NCI-H526 (cell line): ENCODE data around the gene CPNE9.
"Not testable (repeated sequence)": the region's sequence is repeated elsewhere in the genome, so short reads cannot be mapped to it uniquely, and the experiment has no call there.

Experiments
- DNase-seq, 2 experiments: peaks; one replicate each; lab custom pipeline; 2025; lab: John Stamatoyannopoulos, UW

Gene CPNE9

DNA sequence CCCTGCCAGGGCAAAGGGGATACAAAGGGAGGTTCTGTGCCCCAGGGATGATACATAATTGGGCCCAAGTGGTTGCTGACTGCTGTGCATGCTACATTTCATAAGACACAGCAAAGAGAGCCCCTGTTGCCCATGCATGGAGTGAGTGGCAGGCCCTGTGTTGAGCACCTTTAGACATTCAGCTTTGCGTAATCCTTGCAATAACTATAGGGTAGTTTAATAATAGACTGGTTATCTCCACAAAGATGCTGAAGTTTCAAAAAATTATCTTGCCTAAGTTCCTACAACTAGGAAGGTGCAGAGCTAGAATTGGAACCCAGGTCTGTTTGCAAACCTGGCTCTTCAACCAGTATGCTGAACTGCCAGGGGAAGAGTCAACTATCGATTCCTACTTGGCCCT is 44.4 kb downstream of the CPNE9 start:
- no peak for DNase-seq

DNA sequence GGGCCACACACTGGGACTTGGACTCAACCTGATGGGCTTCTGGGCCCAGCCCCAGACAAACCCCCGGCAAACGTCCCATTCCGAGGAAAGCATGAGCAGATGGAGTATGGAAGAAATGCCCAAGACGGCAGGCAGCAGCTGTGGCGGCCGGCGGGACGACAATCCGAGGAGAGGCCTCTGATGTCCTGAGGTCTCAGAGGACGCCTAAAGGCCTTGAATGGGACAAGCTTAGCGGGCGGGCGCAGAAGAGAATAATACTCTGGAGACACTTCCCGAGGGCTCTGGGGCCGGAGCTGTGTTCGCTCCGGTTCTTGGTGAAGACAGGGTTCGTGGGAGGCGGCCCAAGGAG is 45.6 kb downstream of the CPNE9 start:
- peak; percentile 51 to 70 for DNase-seq

DNA sequence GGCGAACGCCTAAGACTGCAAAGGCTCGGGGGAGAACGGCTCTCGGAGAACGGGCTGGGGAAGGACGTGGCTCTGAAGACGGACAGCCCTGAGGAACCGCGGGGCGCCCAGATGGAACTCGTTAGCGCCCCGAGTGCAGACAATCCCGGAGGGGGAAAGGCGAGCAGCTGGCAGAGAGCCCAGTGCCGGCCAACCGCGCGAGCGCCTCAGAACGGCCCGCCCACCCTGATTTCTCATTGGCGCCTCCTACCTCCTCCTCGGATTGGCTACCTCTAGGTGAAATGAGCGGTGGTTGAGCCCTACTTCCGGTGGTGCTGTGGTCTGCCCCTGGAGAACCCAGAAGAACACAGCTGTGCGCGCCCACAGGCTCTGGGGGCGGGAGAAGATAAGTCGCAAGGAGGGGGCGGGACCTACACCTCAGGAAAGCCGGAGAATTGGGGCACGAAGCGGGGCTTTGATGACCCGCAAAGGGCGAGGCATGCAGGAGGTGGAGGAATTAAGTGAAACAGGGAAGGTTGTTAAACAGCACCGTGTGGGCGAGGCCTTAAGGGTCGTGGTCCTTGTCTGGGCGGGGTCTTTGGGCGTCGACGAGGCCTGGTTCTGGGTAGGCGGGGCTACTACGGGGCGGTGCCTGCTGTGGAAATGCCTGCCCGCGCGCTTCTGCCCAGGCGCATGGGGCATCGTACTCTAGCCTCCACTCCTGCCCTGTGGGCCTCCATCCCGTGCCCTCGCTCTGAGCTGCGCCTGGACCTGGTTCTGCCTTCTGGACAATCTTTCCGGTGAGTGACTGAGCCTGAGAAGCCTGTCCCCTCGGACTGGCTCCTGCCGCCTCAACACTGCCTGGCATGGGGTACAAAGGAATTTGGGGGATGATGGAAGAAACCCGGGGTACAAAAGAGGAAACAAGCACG is 46.3 kb downstream of the CPNE9 start, which contains the start of gene OGG1:
Gene OGG1, plus strand, starts transcription at position 308 of the 911 bp plus-strand sequence. Its CDS starts 335 bp downstream, at position 643.
- DNase-seq, result peak; percentile 96 to 98

DNA sequence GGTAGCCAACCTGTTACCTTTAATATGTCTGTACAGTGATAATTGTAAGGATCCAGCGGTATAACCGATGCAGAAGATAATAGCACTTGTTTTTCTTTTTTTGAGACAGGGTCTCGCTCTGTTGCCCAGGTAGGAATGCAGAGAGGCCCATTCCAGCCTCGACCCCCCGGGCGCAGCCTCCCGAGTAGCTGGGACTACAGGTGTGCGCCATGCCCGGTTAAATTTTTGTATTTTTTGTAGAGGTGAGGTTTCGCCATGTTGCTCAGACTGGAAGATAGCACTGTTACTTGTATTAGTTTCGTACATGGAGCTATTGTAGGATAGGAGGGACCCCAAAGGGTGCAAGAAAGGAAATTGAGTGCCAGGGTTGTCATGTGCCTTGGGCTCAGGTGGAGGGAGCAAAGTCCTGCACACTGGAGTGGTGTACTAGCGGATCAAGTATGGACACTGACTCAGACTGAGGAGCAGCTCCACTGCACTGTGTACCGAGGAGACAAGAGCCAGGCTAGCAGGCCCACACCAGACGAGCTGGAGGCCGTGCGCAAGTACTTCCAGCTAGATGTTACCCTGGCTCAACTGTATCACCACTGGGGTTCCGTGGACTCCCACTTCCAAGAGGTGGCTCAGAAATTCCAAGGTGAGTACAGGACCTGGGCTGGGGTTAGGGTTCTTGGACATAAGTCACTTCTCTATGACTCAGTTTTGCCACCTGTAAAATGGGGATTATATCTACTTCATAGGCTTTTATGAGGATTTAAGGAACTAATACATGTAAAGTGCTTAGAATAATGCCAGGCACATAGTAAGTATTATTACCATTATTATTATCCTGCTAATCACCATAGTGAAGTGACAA is 47.2 kb downstream of the CPNE9 start:
- peak in 1 of 2 experiments; percentile 20 for DNase-seq

DNA sequence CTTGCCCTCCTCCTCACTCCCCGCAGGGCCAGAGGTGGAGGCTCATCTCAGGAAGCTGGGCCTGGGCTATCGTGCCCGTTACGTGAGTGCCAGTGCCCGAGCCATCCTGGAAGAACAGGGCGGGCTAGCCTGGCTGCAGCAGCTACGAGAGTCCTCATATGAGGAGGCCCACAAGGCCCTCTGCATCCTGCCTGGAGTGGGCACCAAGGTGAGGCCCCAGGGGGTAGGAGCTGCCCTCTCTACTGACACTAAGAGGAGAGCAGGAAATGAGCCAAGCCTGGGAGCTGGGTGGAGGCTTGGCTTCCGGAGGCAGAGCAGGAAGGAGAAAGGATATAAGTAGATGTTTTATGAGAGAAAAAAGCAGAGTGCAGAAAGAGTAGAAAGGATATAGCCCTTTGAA is 51.0 kb downstream of the CPNE9 start:
- no peak for DNase-seq

DNA sequence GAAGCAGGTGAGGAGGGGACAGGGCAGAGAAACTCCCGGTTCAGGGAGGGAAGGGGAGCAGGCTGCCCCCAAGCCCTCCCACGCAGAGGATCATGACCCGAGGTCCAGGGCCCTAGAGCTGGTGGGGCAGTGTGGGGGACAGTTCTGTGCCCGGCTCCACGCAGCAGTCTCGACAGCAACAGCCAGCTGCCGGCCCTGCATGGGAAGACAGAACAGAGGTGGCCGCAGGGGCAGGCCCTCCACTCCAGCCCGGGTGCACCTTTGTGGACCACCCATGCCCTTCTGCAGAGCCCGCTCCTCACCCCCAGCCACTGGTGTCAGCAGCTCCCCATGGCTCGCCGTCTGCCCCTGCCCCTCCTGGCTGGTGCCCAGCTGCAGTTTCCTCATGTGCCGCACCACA is 53.8 kb downstream of the CPNE9 start:
- DNase-seq, result no peak

DNA sequence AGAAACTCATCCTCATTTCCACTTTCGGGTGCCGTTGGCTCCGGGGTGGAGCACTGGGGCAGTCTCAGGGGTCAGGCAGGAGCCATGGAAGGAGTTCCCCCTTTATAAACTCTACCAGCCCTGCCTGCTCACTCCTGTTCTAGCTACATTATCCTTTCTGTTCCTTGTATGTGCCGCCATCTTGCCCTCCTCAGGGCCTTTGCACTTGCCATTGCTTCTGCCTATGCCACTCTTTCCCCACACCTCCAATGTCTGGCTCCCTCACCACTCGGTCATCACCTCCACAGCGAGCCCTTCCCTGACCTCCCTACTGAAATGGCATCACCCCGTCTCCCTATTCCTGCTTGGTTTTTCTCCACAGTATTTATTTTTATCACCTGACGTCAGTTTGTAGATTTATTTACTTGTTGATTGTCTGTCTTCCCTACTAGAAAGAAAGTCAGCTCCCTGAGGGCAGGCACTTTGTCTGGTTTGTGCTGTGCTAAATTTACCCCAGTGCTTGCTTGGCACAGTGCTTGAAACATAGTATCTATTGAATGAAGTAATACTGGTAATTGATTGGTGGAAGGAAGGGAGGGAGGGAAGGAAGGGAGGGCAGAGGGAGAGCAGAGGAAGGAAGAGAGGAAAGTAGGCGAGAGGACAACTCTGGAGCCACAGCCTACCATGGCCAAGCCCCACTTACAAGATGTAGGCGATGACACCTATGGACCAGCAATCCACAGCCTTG is 57.3 kb downstream of the CPNE9 start:
- no peak for DNase-seq

DNA sequence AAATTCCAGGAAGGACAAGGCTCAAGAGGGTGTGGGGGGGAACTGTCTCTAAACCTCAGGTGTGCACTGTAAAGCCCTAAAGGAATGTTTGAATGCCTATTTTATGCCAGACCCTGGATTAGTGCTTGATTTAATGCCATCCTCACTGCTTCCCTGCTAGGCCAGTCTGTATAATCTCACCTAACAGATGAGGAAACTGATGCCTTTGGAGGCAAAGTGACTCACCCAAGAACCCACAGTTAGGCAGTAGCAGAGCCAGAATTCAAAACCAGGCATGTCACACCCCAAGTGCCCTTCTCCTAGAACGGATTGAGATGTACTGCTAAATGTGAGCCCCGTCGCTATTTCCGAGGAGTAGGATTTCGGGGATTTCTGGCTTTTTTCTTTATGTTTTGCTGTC is 58.3 kb downstream of the CPNE9 start:
- DNase-seq, result no peak

DNA sequence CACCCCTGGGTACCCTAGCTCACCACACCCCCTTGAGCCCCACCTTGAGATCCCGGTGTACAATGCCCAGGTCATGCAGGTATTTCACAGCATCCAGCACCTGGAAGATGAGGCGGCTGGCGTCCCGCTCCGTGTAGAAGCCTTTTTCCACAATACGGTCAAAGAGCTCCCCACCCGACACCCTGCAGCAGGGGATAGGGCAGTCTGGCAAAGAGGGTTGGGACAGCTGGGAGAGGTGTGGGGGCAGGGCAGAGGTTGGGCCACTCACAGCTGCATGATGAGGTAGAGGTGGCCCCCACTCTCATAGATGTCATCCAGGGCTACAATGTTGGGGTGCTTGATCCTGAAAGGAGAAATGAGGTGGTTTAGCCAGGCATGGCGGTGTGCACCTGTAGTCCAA is 59.2 kb downstream of the CPNE9 start:
- no peak for DNase-seq

DNA sequence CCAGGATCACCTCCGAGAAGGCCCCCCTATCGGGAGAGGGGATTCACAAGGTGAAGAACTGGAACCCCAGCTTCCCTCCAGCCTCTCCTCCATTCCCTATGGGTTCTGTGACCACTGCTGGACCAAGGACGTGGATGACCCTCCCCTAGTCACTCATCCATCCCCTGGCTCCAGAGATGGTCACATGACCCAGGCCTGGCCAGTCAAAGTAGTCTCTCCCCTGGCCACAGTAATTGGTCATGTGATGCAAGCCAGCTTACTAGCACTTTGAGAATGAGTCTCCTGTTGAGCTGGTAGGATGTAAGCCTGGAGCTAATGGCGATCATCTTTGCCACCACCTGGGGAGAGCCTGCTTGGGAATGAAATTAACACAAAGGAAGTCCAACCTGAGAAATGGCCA is 62.2 kb downstream of the CPNE9 start:
- no peak for DNase-seq

DNA sequence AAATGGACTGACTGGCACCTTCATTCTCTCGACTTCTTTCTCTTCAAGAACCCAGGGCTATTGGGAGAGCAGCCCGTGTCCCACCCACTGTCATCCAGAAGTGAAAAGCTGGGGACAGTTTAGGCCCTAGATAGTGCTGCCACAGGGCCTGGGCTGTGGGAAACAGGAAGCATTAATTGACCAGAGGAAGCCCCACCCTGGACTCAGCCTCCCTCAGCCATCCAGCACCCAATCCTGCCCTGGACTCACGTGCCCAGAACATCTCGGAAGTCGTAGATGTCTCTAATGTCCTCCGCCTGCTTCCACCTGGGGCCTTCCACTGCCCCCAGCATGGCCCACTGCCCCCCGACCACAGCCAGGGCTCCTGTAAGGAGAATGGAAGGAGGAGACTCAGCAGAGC is 63.8 kb downstream of the CPNE9 start:
- DNase-seq, result no peak

DNA sequence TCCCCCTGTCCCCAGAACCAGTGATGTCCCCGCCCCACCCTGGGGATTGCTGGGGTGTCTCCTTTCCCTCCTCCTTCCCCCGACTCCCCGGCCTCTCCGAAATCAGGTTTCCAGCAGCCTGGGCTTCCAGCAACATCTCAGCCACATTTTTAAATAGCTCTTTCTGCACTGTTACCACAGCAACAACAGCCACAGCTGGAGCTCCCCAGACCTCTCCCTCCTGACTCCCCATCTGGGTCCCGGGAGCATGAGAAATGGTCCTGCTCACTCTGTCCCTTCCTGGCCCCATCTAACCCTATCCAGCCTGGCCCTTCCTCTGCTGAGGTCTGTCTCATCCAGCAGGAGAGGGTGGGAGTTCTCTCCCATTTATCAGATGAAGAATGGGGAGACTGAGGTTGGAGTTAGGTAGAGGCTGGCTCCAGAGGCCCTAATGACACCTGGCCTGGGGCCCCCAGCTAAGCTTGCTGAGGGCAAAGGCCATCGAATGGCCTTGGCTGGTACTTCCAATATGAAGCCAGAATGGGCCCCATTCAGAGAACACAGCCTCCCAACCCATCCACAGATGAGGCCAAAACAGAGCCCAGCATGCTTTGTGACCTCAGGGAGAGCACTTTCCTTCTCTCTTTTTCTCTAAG is 64.6 kb downstream of the CPNE9 start:
- no peak for DNase-seq

DNA sequence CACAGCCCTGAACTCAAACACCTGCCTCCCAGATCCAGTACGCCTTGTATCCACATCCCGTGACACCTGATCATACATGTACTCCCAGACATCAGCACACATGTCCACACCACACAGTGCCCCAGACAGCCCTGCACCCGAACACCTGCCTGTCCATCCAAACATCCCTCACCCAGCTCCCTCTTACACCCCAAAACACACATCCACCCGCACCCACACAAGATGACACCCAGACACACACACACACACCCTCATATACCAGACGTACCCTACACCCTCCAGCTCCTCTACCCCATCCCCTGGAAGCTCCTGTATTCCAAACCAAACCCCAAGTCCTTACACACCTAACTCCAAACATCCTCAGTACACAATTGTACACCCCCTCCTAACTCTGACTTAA is 65.4 kb downstream of the CPNE9 start:
- DNase-seq, result peak in 1 of 2 experiments; percentile 19

DNA sequence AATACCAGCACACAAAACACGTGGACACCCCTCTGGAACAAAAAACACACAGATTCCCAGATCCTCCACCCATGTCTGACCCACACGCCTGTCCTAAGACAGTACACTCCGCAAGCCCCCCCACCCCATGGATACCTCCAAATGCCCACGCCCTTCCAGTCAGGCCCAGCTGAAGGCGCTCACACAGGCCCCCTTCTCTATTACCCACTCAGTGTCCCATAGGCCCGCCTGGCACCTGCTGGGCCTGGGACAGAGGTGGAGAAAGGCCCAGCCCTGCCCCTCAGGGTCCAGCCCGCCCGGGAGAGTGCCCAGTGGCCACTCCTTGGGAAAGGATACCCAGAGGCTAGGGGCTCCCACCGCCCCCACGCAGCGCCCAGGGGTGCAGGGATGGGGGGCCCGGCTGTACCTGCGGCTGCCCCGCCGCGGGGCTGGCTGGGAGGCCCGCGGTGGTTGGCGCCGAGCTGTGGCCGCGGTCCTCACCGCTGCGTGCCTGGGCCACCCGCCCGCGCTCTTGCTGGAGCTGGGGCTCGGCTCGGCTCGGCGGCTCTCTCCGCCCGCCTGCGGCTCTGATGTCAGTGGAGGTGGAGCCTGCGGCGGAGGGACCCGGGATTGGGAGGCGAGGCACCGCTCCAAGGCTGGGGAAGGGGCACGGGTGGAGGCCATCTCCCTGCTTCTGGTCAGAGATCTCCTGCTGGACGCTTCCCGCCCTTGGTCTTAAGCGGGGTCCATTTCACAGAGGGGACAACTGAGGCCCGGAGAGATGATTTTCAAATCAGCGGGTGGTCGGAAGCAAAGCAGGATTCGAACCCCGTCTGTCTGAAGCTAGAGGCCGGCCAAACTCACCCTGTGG is 66.0 kb downstream of the CPNE9 start, which contains the start of gene CAMK1:
Gene CAMK1, minus strand, starts transcription at position 522 of the 850 bp plus-strand sequence. CDS start 2,198 bp downstream, outside the sequence.
- DNase-seq, result peak in 1 of 2 experiments; percentile 82

DNA sequence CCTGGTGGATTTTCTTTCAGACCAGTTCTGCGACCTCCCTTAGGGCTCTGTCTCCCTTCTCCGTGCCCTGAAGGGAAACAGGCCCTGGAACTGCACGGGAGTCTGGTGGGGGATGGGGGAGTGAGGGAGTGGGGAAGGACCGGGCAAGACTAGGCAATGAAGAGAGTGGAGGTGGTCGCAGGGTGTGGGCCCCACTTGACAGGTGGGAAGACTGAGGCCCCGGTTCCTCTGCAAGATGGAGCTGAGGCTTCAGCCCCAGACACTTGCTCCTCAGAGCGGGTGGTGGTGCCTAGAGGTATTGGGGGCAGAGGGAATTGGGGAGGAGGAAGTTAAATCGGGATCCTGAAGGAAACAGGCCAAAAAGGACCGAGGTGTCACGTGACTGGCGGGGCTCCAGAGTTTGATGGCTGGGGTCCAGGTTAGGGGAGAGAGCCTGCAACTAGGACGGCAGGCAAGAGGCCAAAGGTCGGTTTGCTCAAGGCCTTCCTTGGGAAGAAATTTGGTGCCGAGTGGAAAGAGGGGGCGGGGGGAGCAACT is 66.7 kb downstream of the CPNE9 start:
- DNase-seq, result peak in 1 of 2 experiments; percentile 7

DNA sequence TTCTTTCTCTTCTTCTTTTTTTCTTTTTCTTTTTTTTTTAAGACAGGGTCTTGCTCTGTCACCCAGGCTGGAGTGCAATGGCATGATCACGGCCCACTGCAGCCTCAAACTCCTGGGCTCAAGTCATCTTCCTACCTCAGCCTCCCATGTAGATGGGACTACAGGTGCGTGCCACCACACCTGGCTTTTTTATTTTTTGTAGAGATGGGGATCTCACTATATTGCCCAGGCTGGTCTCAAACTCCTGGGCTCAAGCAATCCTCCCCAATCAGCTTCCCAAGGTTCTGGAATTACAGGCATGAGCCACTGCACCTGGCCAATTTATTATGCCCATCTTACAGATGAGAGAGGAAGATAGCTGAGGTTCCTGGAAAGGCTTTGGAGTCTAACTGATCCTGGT is 67.4 kb downstream of the CPNE9 start:
- DNase-seq, result not testable (repeated sequence)

DNA sequence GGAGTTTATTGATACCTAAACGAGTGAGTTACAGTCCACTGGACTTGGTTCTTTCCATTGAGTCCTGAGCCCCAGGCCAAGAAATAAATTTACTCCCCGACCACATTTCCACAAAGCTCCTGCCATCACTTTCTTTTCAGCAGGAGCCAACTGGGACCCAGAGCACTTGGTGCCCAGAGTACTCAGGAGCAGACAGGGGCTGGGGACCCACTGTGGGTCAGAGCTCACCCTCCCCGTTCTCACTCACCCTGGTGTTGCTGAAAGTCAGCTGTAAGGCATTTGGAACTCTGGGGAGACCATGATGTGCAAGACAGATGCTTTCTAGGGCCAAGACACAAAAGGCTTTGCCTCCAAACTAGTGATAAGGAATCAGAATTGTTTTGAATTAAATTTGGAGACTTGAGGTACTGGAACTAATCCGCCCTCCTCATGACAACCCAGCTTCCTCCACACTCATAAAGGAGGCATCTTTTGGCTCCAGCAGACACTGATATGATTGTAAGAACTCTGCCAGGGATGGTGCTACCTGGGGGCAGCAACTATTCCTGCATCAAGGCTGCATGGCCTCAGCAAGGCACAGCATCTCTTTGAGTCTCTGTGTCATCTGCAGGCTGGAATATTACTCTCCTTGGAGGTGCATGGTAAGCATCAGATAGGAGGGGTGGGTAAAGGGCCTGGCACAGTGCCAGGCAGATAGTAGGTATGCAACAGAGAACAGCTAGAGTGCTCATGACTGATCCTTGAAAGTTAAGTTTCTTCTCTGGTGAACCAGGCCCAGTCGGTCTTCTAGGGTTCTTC is 73.5 kb downstream of the CPNE9 start:
- DNase-seq, result no peak

DNA sequence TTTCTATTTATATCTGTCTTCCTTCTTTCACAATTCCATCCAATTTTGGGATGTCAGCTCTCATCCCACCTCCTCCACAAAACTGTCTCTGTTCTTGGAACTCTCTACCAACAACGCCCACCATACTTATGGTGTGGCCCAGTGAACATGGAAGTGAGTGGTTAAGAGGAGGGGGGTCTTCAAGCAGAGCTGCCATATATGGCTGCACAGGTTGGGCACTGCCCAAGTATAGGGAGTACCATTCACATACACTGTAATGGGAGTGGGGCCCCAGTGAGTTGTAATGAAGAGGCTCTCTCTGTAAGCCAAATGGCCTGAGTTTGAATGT is 74.0 kb downstream of the CPNE9 start:
- no peak for DNase-seq
